GM21717 (cell line): ENCODE measurements around the gene RGR.

ENCODE experiments used
- ATAC-seq: cut with Tn5 transposase; IDR thresholded peaks from one replicate; pipeline ENCODE4 v1.9.1; 2021; ENCODE audit warnings: mild to moderate bottlenecking, moderate library complexity; ENCODE audit not compliant: unreplicated experiment

Gene RGR

GRCh38 chr10:84217746-84218145 is 27.1 kb upstream of the RGR start:
- ATAC-seq, result no peak

GRCh38 chr10:84221916-84222315 is 22.9 kb upstream of the RGR start:
- ATAC-seq, result no peak

- ATAC-seq, result no peak
Observed at GRCh38 chr10:84224411-84225028, 20.3 kb upstream of the RGR start.

- ATAC-seq, result no peak
Observed at GRCh38 chr10:84225427-84226173, 19.3 kb upstream of the RGR start, which contains the start of gene LRIT2. Gene LRIT2, minus strand, starts transcription at chr10:84225544. Its CDS starts 24 bp downstream, at chr10:84225520.

- ATAC-seq, result no peak
Observed at GRCh38 chr10:84226616-84227015, 18.2 kb upstream of the RGR start.

- ATAC-seq, result no peak
Observed at GRCh38 chr10:84227810-84228209, 17.0 kb upstream of the RGR start.

- no peak for ATAC-seq
Observed at GRCh38 chr10:84230359-84230758, 14.5 kb upstream of the RGR start.

- ATAC-seq, result no peak
Observed at GRCh38 chr10:84232376-84232775, 12.5 kb upstream of the RGR start.

- ATAC-seq, result no peak
Observed at GRCh38 chr10:84233940-84234339, 10.9 kb upstream of the RGR start.

- no peak for ATAC-seq
Observed at GRCh38 chr10:84234479-84234878, 10.4 kb upstream of the RGR start.

- no peak for ATAC-seq
Observed at GRCh38 chr10:84235096-84235495, 9.8 kb upstream of the RGR start.

- ATAC-seq, result no peak
Observed at GRCh38 chr10:84236807-84237198, 8.1 kb upstream of the RGR start.

- ATAC-seq, result no peak
Observed at GRCh38 chr10:84237199-84238051, 7.4 kb upstream of the RGR start.

GRCh38 chr10:84238909-84239308 is 5.9 kb upstream of the RGR start:
- no peak for ATAC-seq

GRCh38 chr10:84241185-84241790 is 3.6 kb upstream of the RGR start, which contains the start of gene LRIT1:
Gene LRIT1, minus strand, starts transcription at chr10:84241546. Its CDS starts 107 bp downstream, at chr10:84241439.
- no peak for ATAC-seq

GRCh38 chr10:84243759-84244158 is 1.1 kb upstream of the RGR start:
- ATAC-seq, result no peak

- no peak for ATAC-seq
Observed at GRCh38 chr10:84247496-84247895, 2.6 kb downstream of the RGR start.

- ATAC-seq, result no peak
Observed at GRCh38 chr10:84248794-84249193, 3.9 kb downstream of the RGR start.

GRCh38 chr10:84254552-84255478 is 10.0 kb downstream of the RGR start:
- ATAC-seq, result no peak
